Tibial nerve (tissue), 3 donors: ENCODE measurements around the gene PARP9.

ENCODE experiments used
- EP300 ChIP-seq, 2 donors: sonication (generic); formaldehyde crosslinking; IDR thresholded peaks; one replicate each; pipeline ENCODE4 v1.6.1; 2017; ENCODE audit warnings: antibody characterized with exemption in 2 of 2, mild to moderate bottlenecking in 1 of 2
- POLR2A ChIP-seq, 2 donors: fragments of 450-650 bp; IDR thresholded peaks; one replicate each; pipeline ENCODE4 v1.6.1; 2017; ENCODE audit warnings: antibody characterized with exemption in 2 of 2, mild to moderate bottlenecking in 2 of 2, moderate library complexity in 2 of 2

DNA sequence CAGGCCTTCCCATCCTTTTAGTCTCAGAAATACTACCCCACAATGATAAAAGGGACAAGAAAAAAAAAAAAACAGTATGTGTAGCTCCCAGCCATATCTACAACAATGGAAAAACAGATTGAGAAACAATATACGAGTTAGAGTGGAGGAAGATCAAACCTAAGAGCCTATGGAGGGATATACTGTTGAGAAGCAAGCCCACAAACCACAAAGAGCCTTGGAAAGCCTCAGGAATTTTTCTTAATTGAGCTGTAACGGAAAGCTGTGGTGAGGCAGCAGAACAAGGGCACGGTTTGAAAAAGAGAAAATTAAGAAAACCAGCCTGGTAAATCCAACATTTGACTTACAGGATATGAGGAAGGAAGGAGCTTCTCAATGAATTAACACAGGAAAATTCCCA is 70.8 kb downstream of the PARP9 start:
- TF ChIP-seq POLR2A (IDR thresholded peaks at IDR 0.05): no peak
- TF ChIP-seq EP300 (IDR thresholded peaks at IDR 0.05): no peak
